TTC549 (cell line): ENCODE results near the gene VMP1.
"Not testable (repeated sequence)": the region's sequence is repeated elsewhere in the genome, so short reads cannot be mapped to it uniquely, and the experiment has no call there.

Experiments used
- FAIRE-seq: peaks from 2 replicates; lab custom pipeline; 2012; peaks lifted over from hg19 to GRCh38; lab: Jason Lieb, UNC

The VMP1 gene

DNA sequence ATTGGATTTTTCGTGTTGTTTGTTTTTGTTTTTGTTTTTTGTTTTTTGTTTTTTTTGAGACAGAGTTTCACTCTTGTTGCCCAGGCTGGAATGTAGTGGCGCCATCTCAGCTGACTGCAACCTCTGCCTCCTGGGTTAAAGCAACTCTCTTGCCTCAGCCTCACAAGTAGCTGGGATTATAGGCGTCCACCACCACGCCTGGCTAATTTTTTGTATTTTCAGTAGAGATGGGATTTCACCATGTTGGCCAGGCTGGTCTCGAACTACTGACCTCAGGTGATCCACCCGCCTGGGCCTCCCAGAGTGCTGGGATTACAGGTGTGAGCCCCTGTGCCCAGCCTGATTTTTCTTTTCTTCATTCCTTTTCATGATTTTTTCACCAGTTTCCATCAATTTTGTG, 73.1 kb downstream of the VMP1 start:
- not testable (repeated sequence) for FAIRE-seq

DNA sequence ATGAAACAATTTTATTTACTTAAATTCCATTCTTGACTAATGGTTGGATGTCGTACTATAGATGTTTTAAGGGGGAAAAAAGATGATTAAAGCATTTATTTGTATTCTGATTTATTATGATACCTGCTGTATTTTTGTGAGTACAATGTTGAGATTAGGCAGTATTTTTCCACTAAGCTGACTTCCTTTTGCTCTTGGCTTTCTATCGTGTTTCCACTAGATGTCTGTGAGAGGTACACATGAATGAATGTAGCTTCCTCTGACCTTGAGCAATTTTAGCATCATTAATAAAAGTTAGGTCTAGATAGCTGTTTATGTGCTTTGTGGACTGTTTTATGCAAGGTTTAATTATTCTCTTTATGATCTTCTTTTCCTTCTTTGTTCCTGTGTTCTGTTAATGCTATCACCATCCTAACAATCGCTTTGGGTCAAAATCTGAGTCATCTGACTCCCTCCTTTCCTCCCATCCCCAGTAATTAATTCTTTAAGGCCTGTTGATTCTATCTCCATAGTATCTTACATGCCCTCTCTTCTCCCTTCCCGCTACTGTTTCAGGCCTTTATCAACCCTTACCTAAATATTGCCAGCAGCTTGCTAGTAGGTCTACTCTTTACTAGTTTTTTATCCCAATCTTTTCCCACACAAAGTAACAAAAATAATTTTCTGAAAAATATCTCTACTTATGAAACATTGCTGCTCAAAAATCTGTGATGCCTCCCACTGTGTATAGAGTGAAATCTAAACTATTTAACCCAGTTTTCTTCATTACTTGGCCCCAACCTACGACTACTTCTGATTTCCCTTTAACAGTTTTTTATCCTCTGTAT, 76.0 kb downstream of the VMP1 start:
- peak; percentile 98 for FAIRE-seq

DNA sequence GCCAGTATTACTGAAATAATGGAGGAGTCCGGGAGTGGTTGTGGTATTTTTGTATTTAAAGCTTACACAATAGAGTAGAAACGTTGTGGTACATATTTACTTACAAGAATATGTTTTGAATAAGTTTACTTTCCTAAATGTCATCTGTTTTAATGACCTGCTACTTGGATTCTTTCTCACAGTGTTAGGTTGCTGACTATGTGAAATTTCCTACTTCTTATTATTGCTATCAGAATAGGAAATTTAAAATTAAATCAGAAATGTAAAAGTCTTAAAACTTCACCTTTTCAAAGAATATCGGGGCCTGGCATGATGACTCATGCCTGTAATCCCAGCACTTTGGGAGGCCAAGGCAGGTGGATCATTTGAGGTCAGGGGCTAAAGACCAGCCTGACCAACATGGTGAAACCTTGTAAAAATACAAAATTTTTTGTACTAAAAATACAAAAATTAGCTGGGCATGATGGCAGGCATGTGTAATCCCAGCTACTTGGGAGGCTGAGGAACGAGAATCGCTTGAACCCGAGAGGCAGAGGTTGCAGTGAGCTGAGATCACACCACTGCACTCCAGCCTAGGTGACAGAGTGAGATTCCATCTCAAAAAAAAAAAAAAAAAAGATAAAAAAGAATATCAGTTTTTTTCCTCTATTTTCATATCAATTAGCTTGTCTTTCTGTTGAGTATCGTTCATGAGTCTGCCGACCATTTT, 77.8 kb downstream of the VMP1 start:
- FAIRE-seq, result no peak

DNA sequence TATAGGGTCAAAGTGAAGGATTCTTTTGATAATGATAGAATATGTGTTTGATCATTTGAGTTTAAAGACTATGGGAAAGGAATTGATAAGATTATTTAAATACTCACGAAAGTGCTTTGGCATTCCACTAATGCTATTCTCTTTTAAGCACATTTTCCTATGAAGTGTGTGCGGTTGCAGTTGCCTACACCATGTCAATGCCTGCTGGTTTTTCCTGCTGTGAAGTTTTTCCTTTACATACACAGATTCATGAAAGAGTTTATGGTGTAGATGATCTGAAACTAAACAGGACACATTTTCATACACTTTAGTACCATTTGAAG, 78.7 kb downstream of the VMP1 start:
- peak; percentile 99 for FAIRE-seq

DNA sequence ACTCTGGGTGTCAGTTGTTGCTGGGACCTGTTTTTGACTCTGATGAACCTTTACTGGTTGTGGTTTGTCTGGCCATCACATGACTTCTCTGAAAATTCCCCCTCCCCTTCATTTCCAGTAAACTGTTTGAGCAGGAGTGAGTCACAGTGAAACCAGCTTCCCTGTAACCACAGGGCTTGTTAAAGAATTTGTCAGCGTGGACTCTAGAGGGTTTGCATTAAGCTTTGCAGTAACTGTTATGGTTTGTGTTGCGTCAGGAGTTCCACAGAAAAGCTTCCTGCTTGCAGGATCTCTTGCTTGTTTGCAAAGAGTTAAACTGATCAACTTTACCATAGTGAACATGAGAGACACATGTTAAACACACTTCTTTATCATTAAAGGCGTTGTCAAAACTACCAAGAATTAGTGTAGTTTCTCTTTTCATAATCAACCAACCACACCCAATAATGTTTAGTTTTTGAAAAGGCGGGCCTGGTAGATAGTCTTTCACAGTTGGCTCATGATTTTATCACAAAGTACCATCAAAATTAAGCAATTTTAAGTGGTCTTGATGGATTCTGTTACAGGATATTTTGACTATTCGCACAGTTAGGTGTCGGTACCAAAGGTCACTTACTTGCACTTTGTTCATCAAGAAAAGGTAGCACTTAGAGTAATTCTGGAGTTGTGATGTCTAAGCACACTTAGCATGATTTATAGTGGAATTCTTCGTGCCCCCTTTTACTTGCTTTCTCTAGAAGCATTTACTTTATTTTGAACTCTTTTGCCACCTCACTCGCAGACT, 79.3 kb downstream of the VMP1 start:
- no peak for FAIRE-seq

DNA sequence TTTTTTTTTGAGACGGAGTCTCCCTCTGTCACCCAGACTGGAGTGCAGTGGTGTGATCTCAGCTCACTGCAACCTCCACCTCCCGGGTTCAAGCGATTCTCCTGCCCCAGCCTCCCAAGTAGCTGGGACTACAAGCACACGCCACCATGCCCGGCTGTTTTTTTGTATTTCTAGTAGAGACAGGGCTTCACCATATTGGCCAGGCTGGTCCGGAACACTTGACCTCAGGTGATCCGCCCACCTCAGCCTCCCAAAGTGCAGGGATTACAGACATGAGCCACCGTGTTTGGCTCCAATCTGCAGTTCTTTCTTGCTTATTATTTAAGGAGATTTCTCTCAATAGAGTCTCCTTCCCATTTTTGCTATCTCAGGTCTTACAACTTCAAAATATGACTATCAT, 82.4 kb downstream of the VMP1 start:
- FAIRE-seq, result not testable (repeated sequence)

DNA sequence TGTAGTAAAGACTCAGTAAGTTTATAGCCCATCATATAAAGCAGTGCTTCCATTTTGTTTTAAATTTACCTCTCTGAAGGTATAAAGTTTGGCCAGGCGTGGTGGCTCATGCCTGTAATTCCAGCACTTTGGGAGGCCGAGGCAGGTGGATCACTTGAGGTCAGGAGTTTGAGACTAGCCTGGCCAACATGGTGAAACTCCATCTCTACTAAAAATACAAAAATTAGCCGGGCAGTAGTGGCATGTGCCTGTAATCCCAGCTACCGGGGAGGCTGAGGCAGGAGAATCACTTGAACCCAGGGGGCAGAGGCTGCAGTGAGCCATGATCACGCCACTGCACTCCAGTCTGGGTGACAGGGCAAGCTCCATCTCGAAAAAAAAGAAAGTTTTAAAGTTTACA, 83.0 kb downstream of the VMP1 start:
- not testable (repeated sequence) for FAIRE-seq

DNA sequence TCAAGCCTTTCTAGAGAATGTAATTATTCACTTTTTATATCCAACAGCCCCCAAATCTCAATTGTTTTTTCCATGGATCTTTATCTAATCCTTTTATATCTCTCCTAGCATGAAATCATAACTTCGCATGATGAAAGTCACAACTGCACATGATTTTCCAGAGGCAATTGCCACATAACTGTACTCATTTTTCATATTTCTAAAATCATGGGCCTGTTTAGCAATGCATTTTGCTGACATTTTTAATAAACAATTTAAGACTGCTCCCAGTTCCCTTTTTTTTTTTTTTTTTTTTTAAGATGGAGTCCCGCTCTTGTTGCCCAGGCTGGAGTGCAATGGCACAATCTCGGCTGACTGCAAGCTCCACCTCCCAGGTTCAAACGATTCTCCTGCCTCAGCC, 83.5 kb downstream of the VMP1 start:
- no peak for FAIRE-seq

DNA sequence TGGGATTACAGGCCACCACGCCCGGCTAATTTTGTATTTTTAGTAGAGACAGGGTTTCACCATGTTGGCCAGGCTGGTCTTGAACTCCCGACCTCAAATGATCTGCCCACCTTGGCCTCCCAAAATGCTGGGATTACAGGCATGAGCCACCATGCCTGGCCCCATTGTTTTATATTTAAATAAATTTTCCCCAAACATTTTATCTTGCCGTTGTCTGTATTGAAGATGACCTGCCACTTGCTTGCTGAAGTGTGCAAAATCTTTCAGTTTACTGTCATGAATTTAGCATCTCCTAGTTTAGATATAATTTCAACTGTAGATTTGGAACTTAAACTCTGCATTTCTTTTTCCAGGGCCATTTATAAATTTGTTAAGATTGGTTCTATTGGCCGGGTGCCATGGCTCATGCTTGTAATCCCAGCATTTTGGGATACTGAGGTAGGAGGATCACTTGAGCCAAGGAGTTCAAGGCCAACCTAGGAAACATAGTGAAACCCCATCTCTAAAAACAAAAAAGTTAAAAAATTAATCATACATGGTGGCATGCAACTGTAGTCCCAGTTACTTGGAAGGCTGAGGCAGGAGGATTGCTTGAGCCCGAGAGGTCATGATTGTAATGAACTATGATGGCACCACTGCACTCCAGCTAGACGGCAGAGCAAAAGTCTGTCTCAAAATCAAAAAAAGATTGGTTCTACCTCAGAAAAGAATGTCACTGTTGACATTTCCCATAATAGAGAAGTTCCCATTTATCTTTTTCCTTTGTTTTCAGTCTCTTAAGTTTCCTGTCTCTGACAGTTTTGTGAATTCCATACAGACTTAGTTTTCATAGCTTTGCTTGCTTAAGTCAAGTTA, 84.4 kb downstream of the VMP1 start:
- FAIRE-seq, result peak; percentile 39

DNA sequence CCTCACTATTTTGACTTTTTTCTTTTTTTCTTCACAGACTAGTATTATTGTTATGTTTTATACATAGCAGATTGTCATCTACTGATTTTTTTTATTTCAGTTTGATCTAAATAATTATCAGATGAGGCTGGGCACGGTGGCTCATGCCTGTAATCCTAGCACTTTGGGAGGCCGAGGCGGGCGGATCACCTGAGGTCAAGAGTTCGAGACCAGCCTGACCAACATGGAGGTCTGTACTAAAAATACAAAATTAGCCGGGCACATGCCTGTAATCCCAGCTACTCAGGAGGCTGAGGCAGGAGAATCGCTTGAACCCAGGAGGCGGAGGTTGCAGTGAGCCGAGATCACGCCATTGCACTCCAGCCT, 85.0 kb downstream of the VMP1 start:
- not testable (repeated sequence) for FAIRE-seq

DNA sequence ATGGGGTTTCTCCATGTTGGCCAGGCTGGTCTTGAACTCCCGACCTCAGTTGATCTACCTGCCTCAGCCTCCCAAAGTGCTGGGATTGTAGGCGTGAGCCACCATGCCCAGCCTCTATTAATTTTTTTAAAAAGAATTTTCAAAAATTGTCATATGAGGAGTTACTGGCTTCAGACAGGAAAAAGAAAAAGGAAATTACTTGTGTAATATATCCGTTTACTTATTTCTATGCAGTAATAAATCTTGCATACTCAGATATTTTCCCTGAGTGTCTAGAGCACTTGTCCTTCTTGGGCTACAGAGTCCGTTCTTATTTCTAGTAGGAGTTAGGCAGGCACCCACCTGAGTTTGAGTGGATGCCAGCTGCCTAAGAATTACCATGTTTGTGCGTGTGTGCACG, 85.8 kb downstream of the VMP1 start:
- no peak for FAIRE-seq

DNA sequence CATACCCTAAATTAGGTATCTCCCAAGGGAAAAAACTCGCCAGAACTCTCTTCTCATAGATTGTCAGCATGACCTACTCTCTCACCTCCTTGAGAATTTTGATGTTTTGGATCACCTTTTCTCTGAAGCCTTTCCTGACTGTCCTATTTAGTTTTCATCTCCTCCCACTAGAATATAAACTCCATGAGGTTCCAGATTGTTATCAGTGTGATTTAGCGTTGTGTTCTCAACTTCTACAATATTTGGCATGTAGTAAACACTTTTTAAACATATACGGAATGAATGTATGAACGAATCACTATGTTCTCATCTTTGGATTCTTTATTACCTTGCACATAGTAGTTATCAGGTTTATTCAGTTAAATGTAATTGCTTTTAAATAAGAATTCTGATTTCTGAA, 88.7 kb downstream of the VMP1 start:
- no peak for FAIRE-seq

DNA sequence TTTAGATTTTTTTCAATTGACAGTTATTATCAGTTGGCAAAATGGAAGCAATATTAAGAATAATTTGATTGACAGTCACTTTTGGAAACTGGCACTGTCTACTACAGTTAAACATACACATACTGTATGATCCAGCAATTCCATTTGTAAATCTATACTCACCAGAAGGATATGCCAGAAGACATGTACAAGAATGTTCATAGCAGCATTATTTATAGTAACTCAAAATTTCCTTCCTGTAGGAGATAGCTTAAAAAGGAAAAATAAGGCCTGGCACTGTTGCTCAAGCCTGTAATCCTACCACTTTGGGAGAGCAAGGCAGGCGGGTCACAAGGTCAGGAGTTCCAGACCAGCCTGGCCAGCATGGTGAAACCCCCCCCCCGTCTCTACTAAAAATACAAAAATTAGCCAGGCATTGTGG, 89.3 kb downstream of the VMP1 start:
- FAIRE-seq, result no peak

DNA sequence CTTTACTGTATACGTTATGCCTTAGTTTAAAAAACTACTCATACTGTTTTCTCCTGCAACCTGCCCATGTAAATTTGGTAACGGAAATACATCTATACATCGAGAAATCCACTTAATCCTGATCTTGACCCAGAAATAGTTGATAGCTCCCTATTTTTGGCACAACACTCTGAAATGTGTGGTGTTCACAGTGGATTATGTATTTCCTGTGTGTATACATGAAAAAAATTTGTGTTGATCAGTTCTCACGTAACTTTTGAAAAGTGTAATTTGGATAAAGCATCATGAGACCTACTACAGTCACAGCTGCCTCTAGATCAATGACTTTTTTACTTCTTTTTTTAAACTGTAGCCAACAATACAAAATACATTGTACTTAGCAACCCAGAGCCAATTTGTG, 90.7 kb downstream of the VMP1 start:
- no peak for FAIRE-seq

DNA sequence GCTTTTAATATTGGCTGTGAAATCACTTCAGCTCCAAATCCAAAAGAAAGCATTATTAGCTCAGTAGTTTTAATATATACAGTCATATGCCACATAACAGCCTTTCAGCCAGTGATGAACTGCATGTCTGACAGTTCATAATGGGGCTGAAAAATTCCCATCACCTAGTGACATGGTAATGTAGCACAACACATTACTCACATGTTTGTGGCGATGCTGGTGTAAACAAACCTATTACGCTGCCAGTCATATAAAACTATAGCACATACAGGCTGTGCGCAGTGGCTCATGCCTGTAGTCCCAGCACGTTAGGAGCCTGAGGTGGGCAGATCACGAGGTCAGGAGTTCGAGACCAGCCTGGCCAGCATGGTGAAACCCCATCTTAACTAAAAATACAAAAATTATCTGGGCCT, 93.1 kb downstream of the VMP1 start:
- FAIRE-seq, result no peak

DNA sequence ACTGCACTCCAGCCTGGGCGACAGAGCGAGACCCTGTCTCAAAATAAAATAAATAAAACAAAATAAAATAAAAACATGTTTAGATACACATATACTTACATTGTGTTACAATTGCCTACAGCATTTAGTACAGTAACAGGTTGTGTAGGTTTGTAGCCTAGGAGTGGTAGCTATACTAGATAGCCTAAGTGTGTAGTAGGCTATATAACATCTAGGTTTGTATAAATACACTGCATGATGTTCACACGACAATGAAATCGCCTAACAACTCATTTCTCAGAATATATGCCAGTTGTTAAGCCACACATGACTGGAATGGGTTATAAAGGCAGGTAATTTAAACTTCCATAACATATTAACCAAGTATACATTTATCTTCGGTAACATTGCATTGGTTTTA, 94.7 kb downstream of the VMP1 start:
- no peak for FAIRE-seq

DNA sequence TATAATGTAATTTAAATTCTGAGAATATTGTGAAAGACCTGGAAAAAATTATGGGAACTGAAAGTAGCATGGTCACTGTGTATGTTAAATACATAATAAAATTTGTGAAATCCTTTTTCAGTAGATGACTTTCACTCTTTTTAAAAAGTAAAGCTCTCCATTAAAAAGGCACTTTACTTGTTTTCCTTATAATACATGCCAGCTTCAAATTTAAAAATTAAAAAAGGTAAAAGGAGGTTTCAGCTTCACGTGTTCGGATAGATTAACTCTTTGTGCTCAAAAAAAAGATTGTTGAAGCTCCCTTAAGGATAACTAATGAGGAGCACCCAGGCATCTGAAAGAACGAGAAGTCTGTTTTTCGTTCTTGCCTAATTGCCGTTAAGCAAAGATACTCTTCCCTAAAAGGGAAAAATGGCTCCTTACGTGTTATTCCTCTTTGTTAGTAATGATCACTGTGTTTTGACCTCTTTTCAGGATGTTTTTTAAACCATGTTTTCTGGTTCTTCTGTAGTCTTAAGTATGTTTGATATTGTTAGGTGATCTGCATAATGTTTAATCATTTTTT, 97.5 kb downstream of the VMP1 start:
- peak; percentile 89 for FAIRE-seq

DNA sequence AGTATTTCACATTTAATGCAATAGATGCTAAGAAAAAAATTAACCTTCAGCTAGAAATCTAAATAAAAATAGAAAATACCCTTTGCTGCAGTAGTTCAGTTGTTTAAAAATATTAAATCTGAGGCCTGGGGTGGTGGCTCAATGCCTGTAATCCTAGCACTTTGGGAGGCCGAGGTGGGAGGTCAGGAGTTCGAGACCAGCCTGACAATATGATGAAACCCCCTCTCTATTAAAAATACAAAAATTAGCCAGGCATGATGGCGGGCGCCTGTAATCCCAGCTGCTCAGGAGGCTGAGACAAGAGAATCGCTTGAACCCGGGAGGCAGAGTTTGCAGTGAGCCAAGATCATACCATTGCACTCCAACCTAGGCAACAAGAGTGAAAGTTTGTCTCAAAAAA, 98.9 kb downstream of the VMP1 start:
- FAIRE-seq, result not testable (repeated sequence)

DNA sequence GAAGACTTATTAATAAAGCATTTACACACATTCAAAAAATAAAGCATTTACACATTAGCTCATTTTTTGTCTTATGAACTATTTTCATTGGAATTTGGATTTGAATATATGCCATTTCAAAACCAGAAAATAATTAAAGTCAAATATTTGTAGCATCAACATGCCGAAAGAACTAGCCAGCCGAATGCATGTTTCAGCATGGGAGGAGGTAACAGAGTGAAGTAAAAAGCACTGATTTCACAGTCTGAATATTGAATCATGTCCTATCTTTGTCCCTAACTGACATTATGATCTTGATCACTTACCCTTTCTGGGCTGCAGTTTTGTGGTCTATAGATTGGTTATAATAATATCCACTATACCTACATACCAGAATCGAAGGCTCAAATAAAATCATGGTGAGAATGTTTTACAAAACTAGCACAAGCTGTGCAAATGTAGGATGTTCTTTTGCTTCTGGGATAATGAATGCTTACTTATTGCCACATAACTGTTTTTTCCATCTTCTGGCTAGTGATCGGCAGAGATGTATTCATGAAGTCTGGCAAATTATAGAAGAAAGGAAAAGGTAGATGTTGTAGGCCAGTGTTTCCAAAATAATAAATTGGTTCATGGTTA, 100.5 kb downstream of the VMP1 start:
- FAIRE-seq, result no peak

DNA sequence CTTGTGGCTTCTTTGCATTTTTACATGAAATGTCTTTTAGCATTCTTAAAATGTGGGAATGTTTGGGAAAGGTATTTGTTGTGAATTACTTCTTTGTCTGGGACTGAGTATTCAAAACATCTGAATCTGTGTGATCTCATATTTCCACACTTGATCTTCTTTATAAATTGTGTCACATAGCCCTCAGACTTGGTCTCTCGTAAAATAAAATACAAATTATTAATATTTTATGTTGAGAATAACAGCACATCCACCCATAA, 103.4 kb downstream of the VMP1 start:
- FAIRE-seq, result no peak

DNA sequence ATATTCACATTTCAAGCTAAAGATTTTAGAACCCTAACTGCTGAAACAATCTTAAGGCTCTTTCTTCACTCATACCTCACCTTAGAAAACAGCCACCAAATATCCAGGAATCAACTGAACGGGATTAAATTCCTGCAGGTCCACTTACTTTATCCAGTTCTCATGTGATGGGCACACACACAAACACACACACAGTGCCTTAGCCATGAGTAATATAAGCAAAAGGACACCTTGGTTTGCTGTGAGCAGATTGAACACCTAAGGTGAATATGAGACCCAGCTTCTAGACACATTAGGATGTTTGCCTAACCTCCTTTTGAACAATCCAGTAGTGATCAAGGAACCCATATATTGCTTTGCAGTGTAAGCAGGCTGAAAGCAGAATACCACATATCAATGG, 103.8 kb downstream of the VMP1 start:
- no peak for FAIRE-seq

DNA sequence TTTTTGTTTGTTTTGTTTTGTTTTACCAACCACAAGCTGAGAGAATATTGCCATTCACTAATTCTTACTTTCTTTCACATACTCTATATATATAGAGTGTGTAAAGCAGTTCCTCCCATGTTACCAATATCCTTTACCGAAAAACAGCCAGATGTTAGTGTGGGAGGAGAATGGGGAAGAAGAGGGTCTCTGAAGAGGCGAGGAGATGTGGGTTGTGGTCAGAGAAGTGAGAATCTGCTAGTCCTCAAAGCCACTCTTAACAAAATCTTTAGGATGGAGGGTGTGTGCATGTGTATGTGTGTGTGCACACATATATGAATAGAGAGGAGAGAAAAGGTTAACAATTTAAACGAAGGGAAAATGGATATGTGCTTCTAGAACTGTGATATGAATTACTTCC, 104.7 kb downstream of the VMP1 start:
- no peak for FAIRE-seq
